HG02884 (cell line): Measurements from ENCODE around the gene TREM1.
"Not testable (repeated sequence)": the region's sequence is repeated elsewhere in the genome, so short reads cannot be mapped to it uniquely, and the experiment has no call there.

Experiments used
- ATAC-seq: cut with Tn5 transposase; IDR thresholded peaks from one replicate; pipeline ENCODE4 v1.9.1; 2021; ENCODE audit warnings: mild to moderate bottlenecking, moderate library complexity; ENCODE audit not compliant: unreplicated experiment

Gene TREM1

GRCh38 chr6:41262401-41262800 lies 24.1 kb downstream of the TREM1 start:
- no peak for ATAC-seq

GRCh38 chr6:41258196-41258493 lies 28.3 kb downstream of the TREM1 start:
- no peak for ATAC-seq

DNA sequence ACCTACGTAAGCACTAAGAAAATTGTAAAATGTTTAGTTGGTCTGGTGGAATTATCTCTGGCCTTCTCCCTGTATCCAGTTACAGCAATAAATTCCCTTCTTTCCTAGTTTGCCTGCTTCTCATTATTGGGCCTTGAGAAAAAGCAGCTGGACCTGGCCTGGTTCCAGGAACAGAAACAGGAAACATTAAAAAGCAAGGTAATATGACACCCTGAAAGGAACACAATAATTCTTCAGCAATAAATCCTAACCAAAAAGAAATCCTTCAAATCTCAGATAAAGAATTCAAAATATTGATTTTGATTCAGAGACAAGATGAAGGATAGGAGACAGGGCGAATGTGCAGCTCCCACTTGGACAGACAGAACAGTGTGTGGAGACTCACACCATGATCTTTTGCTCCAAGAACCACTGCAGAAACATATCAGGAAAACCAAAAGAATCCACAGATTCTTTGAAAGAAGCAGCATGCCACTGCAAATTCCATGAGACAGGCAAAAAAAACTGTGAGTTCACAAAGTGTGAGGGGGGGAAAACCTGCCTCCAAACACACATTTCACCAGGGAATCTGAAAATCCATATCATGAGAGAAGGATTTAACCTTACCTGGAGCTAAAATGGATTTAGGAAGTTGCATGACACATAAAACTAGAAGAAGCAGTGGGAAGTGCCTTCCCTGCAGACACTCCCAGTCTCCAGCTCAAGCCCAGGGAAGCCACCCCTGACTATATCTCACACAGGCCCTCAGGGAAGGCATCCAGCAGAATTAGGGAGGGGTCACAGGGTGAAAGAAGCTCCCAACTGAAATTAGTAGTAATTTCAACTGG lies 28.9 kb downstream of the TREM1 start:
- ATAC-seq: no peak

DNA sequence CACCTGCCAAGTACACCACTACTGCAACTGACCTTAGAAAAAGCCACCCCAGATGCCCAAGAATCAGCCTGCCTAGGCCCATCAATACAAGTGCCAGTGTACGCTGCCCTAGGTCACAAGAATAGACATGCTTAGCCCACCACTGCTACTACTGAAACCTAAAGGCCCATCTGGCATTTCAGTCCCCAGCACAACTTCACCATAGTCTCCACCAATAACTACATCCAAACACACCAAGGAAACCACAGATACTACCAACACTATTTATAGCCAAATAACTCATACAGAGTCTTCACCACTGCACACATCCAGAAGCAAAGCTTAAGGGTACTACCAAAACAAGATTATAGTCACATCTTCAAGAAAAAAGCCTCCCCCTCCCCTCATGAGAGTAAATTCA lies 30.1 kb downstream of the TREM1 start:
- peak; percentile 73 for ATAC-seq

- peak; percentile 31 for ATAC-seq
These were observed 30.7 kb downstream of the TREM1 start for GRCh38 chr6:41255638-41256246.

DNA sequence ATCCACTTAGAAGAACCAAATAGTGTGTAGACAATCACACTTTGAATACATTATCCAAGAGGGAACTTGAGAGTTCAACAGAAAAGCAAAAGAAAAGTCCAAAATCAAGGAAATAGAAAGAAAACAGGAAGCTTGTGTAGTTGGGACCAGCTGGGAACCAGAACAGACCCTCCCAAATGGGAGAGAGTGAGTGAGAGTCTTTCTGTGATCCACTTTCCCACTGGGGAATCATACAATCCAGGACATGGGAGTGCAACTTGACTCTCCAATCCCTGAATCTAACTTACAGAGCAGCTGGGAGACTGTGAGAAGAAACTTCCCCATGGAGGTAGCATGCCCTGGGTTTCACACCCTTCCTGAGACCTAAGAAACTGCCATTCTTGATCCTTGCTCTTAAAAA lies 31.4 kb downstream of the TREM1 start:
- no peak for ATAC-seq

GRCh38 chr6:41252401-41253169 lies 33.9 kb downstream of the TREM1 start:
- no peak for ATAC-seq

DNA sequence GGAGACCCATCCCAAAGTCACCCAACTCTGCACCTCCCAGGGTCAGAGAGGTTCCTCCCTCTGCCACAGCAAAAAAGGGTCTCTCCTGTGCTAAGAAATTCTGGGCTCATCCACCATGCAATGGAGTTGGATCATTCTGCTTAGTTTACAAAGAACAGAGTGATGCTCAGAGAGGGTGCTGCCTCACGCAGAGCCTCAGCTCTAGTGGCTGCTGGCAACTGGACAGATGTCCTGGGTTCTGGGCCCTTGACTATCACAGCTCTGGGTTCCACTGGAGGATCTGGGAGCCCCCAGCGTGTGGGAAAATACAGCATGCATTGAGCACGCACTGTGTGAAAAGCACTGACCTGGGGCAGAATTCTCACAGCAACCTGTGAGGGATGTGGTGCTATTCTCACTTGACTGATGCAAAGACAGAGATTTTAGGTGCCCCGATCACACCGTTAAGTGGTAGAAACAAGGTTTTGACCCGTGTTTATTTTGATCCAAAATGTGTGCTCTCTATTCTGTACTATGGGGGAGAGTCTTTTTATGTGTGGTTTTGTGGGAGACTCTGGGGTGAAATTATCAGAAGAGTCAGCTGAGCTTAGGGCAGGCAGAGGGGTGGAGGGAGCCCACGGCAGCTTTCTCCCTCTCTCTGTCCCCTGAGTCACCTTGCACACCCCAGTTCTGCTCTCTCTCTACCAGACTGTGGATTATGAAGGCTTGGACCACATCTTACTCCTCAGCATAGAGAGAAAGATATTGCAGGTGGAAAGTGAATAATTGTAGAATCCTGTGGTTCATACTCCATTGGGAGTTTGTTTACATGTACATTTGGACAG lies 38.4 kb downstream of the TREM1 start:
- ATAC-seq: no peak

- no peak for ATAC-seq
These were observed 39.1 kb downstream of the TREM1 start for GRCh38 chr6:41247288-41247865.

GRCh38 chr6:41246529-41246928 lies 40.0 kb downstream of the TREM1 start:
- ATAC-seq: not testable (repeated sequence)

GRCh38 chr6:41239467-41240159 lies 46.9 kb downstream of the TREM1 start:
- no peak for ATAC-seq

DNA sequence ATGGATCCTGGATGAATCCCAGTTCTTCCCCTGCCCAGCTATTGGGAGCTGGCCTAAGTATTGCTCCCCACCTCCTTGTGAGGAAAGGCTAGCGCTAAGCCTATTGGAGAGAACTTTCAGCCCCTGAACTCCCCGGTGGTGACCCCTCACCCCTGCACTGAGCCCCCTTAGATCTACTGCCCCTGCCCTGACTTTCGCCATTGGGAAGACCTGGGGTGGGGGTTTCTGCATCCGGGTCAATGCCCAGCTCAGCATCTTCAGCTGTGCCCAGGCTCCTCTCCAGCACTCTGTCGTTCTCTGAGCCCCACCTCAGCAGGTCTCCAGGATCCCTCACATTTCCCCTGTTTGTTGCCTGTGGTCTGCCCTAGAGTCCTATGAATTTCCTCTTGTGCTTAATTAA lies 49.4 kb downstream of the TREM1 start:
- ATAC-seq: no peak

- no peak for ATAC-seq
These were observed 50.2 kb downstream of the TREM1 start for GRCh38 chr6:41236276-41236675.

DNA sequence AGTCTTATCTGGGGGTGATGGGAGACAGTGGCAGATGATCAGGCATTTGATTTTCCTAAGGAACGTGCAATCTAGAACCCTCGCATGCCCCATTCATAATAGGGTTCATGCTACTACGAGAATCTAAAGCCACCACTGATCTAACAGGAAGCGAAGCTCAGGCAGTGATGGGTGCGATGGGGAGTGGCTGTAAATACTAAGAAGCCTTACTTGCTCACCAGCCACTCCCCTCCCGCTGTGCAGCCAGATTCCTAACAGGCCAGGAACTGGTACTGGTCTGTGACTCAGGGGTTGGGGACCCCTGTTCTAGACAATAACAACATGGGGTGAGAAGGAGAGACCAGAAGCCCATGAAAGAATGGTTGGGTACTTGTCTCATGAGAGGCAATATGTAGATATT lies 53.8 kb downstream of the TREM1 start:
- ATAC-seq: no peak

- ATAC-seq: no peak
These were observed 55.2 kb downstream of the TREM1 start for GRCh38 chr6:41231246-41231645.

- no peak for ATAC-seq
These were observed 56.8 kb downstream of the TREM1 start for GRCh38 chr6:41229721-41230120.

GRCh38 chr6:41228616-41229015 lies 57.9 kb downstream of the TREM1 start:
- ATAC-seq: no peak

GRCh38 chr6:41228096-41228495 lies 58.4 kb downstream of the TREM1 start, which contains the start of gene TREML4:
Gene TREML4 (plus strand): TSS chr6:41228349. CDS start chr6:41228428, 79 bp downstream.
- ATAC-seq: no peak

DNA sequence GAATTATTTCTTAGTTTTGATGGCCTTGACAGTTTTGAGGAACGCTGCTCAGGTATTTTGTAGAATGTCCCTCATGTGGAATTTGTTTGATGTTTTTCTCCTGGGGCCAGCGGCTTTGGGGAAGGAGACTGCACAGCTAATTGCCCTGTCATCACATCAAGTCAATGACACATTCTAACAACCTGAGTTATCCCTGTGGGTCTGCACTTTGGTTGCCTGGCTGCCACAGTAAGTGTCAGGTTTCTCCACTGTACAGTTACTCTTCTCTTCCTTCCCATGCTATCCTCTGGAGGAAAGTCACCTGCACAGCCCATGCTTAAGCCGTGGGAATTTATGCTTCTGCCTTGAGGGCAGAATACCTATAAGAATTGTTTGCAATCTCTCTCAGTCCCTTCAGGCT lies 59.7 kb downstream of the TREM1 start:
- no peak for ATAC-seq

GRCh38 chr6:41224800-41225199 lies 61.7 kb downstream of the TREM1 start:
- no peak for ATAC-seq
